HG03095 (cell line): ENCODE measurements around the gene L1CAM.

Experiments
- ATAC-seq: cut with Tn5 transposase; IDR thresholded peaks from one replicate; pipeline ENCODE4 v1.9.1; 2021; ENCODE audit warnings: moderate library complexity; ENCODE audit not compliant: unreplicated experiment

Gene L1CAM

GRCh38 chrX:153924149-153924861 lies 38.3 kb upstream of the L1CAM start:
- no peak for ATAC-seq

- no peak for ATAC-seq
Observed at GRCh38 chrX:153922932-153923857, 37.2 kb upstream of the L1CAM start.

GRCh38 chrX:153921511-153922446 lies 35.8 kb upstream of the L1CAM start:
- no peak for ATAC-seq

GRCh38 chrX:153921070-153921469 lies 35.1 kb upstream of the L1CAM start:
- no peak for ATAC-seq

- ATAC-seq, result no peak
Observed at GRCh38 chrX:153920546-153920945, 34.6 kb upstream of the L1CAM start.

GRCh38 chrX:153919281-153919680 lies 33.3 kb upstream of the L1CAM start:
- no peak for ATAC-seq

- ATAC-seq, result no peak
Observed at GRCh38 chrX:153917869-153918268, 31.9 kb upstream of the L1CAM start.

- no peak for ATAC-seq
Observed at GRCh38 chrX:153913701-153914100, 27.7 kb upstream of the L1CAM start.

- no peak for ATAC-seq
Observed at GRCh38 chrX:153913211-153913610, 27.2 kb upstream of the L1CAM start.

- no peak for ATAC-seq
Observed at GRCh38 chrX:153911798-153912197, 25.8 kb upstream of the L1CAM start.

- no peak for ATAC-seq
Observed at GRCh38 chrX:153910446-153910845, 24.5 kb upstream of the L1CAM start.

- no peak for ATAC-seq
Observed at GRCh38 chrX:153909980-153910360, 24.0 kb upstream of the L1CAM start.

- no peak for ATAC-seq
Observed at GRCh38 chrX:153909024-153909979, 23.3 kb upstream of the L1CAM start.

- ATAC-seq, result no peak
Observed at GRCh38 chrX:153908219-153908860, 22.4 kb upstream of the L1CAM start.

- ATAC-seq, result no peak
Observed at GRCh38 chrX:153907456-153907855, 21.5 kb upstream of the L1CAM start.

- no peak for ATAC-seq
Observed at GRCh38 chrX:153906126-153906917, 20.3 kb upstream of the L1CAM start.

GRCh38 chrX:153905481-153906095 lies 19.6 kb upstream of the L1CAM start:
- ATAC-seq, result no peak
